ENCODE data around the gene ZFYVE27.

The ZFYVE27 gene

GRCh38 chr10:97763411-97763810 lies 26.5 kb downstream of the ZFYVE27 start:
- H3K36me3 ChIP-seq (replicated peaks; ENCODE audit: insufficient read depth, low read length), result no peaks in the 10 kb centered on the region
- no peaks in the 10 kb centered on the region for H3K4me1 ChIP-seq (ENCODE audit: low read length)
- H3K4me2 ChIP-seq (ENCODE audit: low read depth, low read length), result no peak overlapping the region
- H3F3A ChIP-seq (ENCODE audit: insufficient read depth, low read length), result no peaks in the 10 kb centered on the region
- no peak overlapping the region for H2AFZ ChIP-seq (ENCODE audit: low read length)
- DNase-seq, result no peak
- no peaks in the 10 kb centered on the region for H3K9me3 ChIP-seq (replicated peaks; ENCODE audit: insufficient read depth, low read length)
- no peak overlapping the region for H3K9ac ChIP-seq (ENCODE audit: low read length)
- H3K9me2 ChIP-seq (replicated peaks; ENCODE audit: insufficient read depth, low read length), result no peaks in the 10 kb centered on the region
- H3K79me2 ChIP-seq (ENCODE audit: low read length), result no peaks in the 10 kb centered on the region
- no peak overlapping the region for H3K27ac ChIP-seq (ENCODE audit: low read length)
- 0 out of 2 replicates have a peak, but pooled peaks cover under 1% of the 10 kb centered on the region for H3K27me3 ChIP-seq (replicated peaks; ENCODE audit: insufficient read depth, low read length)
- TF ChIP-seq CTCF (IDR thresholded peaks at IDR 0.05; ENCODE audit: low read length), result no peak
- no peak for TF ChIP-seq EZH2phosphoT487 (IDR thresholded peaks at IDR 0.05; ENCODE audit: low read length)
- H4K20me1 ChIP-seq (ENCODE audit: insufficient read depth, low read length), result no peaks in the 10 kb centered on the region
- no peak overlapping the region for H3K4me3 ChIP-seq (ENCODE audit: low read length)

- no peak for DNase-seq
- Histone ChIP-seq H3K9me3 (replicated peaks; ENCODE audit: insufficient read depth, low read length) (no peaks in the 10 kb centered on the region), H3K36me3 (replicated peaks; ENCODE audit: insufficient read depth, low read length) (no peaks in the 10 kb centered on the region), H2AFZ (ENCODE audit: low read length) (no peak overlapping the region), H3K27ac (ENCODE audit: low read length) (no peak overlapping the region), H3K9ac (ENCODE audit: low read length) (no peak overlapping the region), H3K4me3 (ENCODE audit: low read length) (no peak overlapping the region), H3K4me1 (ENCODE audit: low read length) (no peaks in the 10 kb centered on the region), H3K9me2 (replicated peaks; ENCODE audit: insufficient read depth, low read length) (no peaks in the 10 kb centered on the region), H3K79me2 (ENCODE audit: low read length) (no peaks in the 10 kb centered on the region), H3K27me3 (replicated peaks; ENCODE audit: insufficient read depth, low read length) (peaks cover 6% of the 10 kb centered on the region; the same call in 1 of the 2 replicates), H4K20me1 (ENCODE audit: insufficient read depth, low read length) (no peaks in the 10 kb centered on the region), H3K4me2 (ENCODE audit: low read depth, low read length) (no peak overlapping the region), H3F3A (ENCODE audit: insufficient read depth, low read length) (no peaks in the 10 kb centered on the region)
- TF ChIP-seq CTCF (IDR thresholded peaks at IDR 0.05; ENCODE audit: low read length) (no peak), EZH2phosphoT487 (IDR thresholded peaks at IDR 0.05; ENCODE audit: low read length) (no peak), EZH2 (optimal IDR thresholded peaks at IDR 0.05; ENCODE audit: low read depth, low read length) (no peak)
These were observed 27.0 kb downstream of the ZFYVE27 start for GRCh38 chr10:97763947-97764346.

- H3K36me3 ChIP-seq (replicated peaks; ENCODE audit: insufficient read depth, low read length), result no peaks in the 10 kb centered on the region
- no peak overlapping the region for H3K9ac ChIP-seq (ENCODE audit: low read length)
- no peaks in the 10 kb centered on the region for H3K4me1 ChIP-seq (ENCODE audit: low read length)
- H2AFZ ChIP-seq (ENCODE audit: low read length), result no peak overlapping the region
- no peaks in the 10 kb centered on the region for H4K20me1 ChIP-seq (ENCODE audit: insufficient read depth, low read length)
- no peaks in the 10 kb centered on the region for H3K9me3 ChIP-seq (replicated peaks; ENCODE audit: insufficient read depth, low read length)
- no peak overlapping the region for H3K4me2 ChIP-seq (ENCODE audit: low read depth, low read length)
- H3K4me3 ChIP-seq (ENCODE audit: low read length), result no peak overlapping the region
- peaks cover 6% of the 10 kb centered on the region; the same call in 1 of the 2 replicates for H3K27me3 ChIP-seq (replicated peaks; ENCODE audit: insufficient read depth, low read length)
- no peaks in the 10 kb centered on the region for H3K9me2 ChIP-seq (replicated peaks; ENCODE audit: insufficient read depth, low read length)
- no peak for DNase-seq
- no peaks in the 10 kb centered on the region for H3F3A ChIP-seq (ENCODE audit: insufficient read depth, low read length)
- no peak for TF ChIP-seq EZH2 (optimal IDR thresholded peaks at IDR 0.05; ENCODE audit: low read depth, low read length)
- no peak for TF ChIP-seq EZH2phosphoT487 (IDR thresholded peaks at IDR 0.05; ENCODE audit: low read length)
- TF ChIP-seq CTCF (IDR thresholded peaks at IDR 0.05; ENCODE audit: low read length), result no peak
- H3K27ac ChIP-seq (ENCODE audit: low read length), result no peak overlapping the region
- no peaks in the 10 kb centered on the region for H3K79me2 ChIP-seq (ENCODE audit: low read length)
These were observed 27.6 kb downstream of the ZFYVE27 start for GRCh38 chr10:97764519-97764931.

Measured in MM.1S (cell line).